Measurements from ENCODE around the gene FLCN. TPM values are rescaled to one million over a fixed set of nuclear protein-coding genes. Genes with fewer than 3 reads are reported as not detected.

Gene FLCN
- total RNA-seq, 5 donors from 2014 or later (not counting 1 experiment from before 2014, with no cell fraction given): 37.2 to 84.9 (median 70.8) TPM

DNA sequence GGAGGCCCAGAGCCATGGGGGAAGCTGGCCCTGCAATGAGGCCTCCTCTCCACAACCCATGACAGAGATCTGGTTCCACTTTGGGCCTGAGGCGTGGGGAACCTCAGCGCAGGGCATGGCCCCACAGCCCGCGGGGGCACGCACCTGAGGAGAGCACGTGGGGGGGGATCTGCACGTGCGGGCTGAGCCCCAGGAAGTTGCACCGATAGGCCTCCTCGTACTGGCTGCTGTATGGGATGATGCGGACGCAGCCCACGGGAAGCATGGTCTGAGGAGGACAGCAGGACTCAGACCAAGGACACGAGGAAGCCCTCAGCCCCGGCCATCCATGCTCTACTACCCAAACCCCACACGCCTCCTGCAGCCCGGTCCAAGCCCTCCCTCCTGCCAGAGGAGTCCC, 20.7 kb downstream of the FLCN start:
- Histone ChIP-seq H3K27me3 (replicated peaks in 1 of 2; ENCODE audit: control insufficient read depth in 2 of 2, extremely low read depth in 1 of 2, insufficient read depth in 2 of 2, low read length in 1 of 2) (no peaks in the 10 kb centered on the region), H3K4me1 (ENCODE audit: control insufficient read depth in 1 of 2, extremely low read depth in 1 of 2, insufficient read depth in 2 of 2, low read length in 2 of 2) (no peaks in the 10 kb centered on the region), H3K9me3 (no peaks in the 10 kb centered on the region), H3K4me3 (ENCODE audit: control insufficient read depth in 1 of 2, extremely low read depth in 1 of 2, low read length in 1 of 2) (no peak overlapping the region), H3K27ac (ENCODE audit: low read length) (no peak overlapping the region), H3K36me3 (ENCODE audit: control insufficient read depth in 2 of 2, extremely low read depth in 1 of 2, insufficient read depth in 1 of 2, low read length in 1 of 2) (peaks cover 27 to 78% of the 10 kb centered on the region in 2 donors)
- H3K36me3 Mint-ChIP-seq: peaks cover 57% of the 10 kb centered on the region
- no peaks in the 10 kb centered on the region for H3K4me1 Mint-ChIP-seq
- H3K4me3 Mint-ChIP-seq: no peak overlapping the region
- no peak for DNase-seq
- ChIA-PET POLR2A (no interaction called here), CTCF (no interaction called here)
- no peak for ATAC-seq (replicated peaks in 1 of 4)
- no peaks in the 10 kb centered on the region for H3K27me3 Mint-ChIP-seq
- H3K9me3 Mint-ChIP-seq: no peaks in the 10 kb centered on the region
- 99% methylated on average over 10 of the region's 17 CpGs for WGBS (ENCODE audit: insufficient coverage)
- no peak overlapping the region for H3K27ac Mint-ChIP-seq

DNA sequence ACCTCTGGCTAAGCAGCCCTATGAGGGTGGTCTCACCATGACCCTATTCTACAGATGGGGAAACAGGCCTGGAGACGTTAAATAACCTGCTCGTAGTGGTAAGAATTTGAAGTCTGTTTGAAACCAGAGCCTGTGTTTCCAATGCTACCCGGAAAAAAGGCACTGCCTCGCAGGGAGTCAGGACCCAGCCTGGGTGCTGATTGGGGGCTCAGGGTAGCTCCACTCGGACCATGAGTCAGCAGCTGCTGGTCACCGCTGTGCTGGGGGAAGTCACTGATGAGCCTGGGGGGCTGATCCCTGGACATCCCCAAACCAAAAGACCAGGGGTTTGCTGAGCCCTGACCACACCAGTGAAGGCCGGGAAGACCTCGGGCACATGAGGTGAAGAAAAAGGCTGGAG, 21.4 kb downstream of the FLCN start:
- POLR2A ChIA-PET: no interaction called here
- no peak overlapping the region for H3K4me3 ChIP-seq (ENCODE audit: control insufficient read depth in 1 of 2, extremely low read depth in 1 of 2, low read length in 1 of 2)
- no peak overlapping the region for H3K27ac ChIP-seq (ENCODE audit: low read length)
- no peak for DNase-seq
- Mint-ChIP-seq H3K27me3 (no peaks in the 10 kb centered on the region), H3K9me3 (no peaks in the 10 kb centered on the region), H3K36me3 (peaks cover 53% of the 10 kb centered on the region), H3K27ac (peak overlapping the region; percentile 27 to 52), H3K4me3 (no peak overlapping the region), H3K4me1 (no peaks in the 10 kb centered on the region)
- no peaks in the 10 kb centered on the region for H3K27me3 ChIP-seq (replicated peaks in 1 of 2; ENCODE audit: control insufficient read depth in 2 of 2, extremely low read depth in 1 of 2, insufficient read depth in 2 of 2, low read length in 1 of 2)
- H3K4me1 ChIP-seq (ENCODE audit: control insufficient read depth in 1 of 2, extremely low read depth in 1 of 2, insufficient read depth in 2 of 2, low read length in 2 of 2): no peaks in the 10 kb centered on the region
- CTCF ChIA-PET: no interaction called here
- ATAC-seq (replicated peaks in 1 of 4): no peak
- 96% methylated on average over 6 of the region's 8 CpGs for WGBS (ENCODE audit: insufficient coverage)
- peaks cover 23 to 71% of the 10 kb centered on the region in 2 donors for H3K36me3 ChIP-seq (ENCODE audit: control insufficient read depth in 2 of 2, extremely low read depth in 1 of 2, insufficient read depth in 1 of 2, low read length in 1 of 2)
- H3K9me3 ChIP-seq: no peaks in the 10 kb centered on the region

DNA sequence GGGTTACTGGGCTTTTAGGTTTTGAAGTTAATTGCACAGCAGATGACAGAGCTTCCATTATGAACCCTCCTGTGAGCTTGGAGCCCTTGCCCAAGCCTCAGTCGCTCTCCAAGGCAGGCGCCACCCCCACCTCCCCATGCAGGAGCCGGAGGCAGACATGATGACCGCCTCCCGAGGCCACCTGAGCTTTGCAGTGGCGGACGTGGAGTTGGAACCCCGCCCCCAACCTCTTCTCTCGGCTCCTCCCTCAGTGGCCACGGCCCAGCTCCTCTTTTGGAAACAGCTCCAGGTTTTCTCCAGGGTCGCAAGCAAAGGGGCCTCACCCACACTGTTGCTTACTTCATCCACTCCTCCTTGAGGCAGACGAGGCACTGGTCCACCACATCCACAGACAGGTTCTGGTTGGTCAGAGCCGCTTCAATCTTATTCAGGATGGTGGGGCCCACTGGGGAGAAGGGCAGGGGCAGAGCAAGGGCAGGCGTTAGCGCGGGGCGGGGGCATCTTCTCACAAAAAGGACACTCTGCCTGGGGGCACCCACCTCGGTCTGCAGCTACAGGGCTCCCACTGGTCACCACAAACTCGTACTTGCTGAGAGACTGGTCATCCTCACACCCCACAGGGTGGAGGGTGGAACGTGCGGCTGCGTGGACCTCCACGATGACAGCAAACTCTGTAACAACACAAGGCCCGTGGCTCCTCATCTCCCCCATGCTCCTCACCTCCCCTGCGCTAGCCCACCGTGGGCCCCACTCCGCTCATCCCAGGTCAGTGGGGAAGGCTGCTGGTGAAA, 22.1 kb downstream of the FLCN start:
- H3K27ac ChIP-seq (ENCODE audit: low read length): no peak overlapping the region
- 95% methylated on average over 13 of the region's 27 CpGs for WGBS (ENCODE audit: insufficient coverage)
- DNase-seq: no peak
- H3K27me3 ChIP-seq (replicated peaks in 1 of 2; ENCODE audit: control insufficient read depth in 2 of 2, extremely low read depth in 1 of 2, insufficient read depth in 2 of 2, low read length in 1 of 2): no peaks in the 10 kb centered on the region
- no peak overlapping the region for H3K27ac Mint-ChIP-seq
- peaks cover 17 to 65% of the 10 kb centered on the region in 2 donors for H3K36me3 ChIP-seq (ENCODE audit: control insufficient read depth in 2 of 2, extremely low read depth in 1 of 2, insufficient read depth in 1 of 2, low read length in 1 of 2)
- POLR2A ChIA-PET: no interaction called here
- H3K9me3 Mint-ChIP-seq: no peaks in the 10 kb centered on the region
- no peaks in the 10 kb centered on the region for H3K9me3 ChIP-seq
- H3K27me3 Mint-ChIP-seq: no peaks in the 10 kb centered on the region
- no peak overlapping the region for H3K4me3 Mint-ChIP-seq
- ATAC-seq (replicated peaks in 1 of 4): no peak
- H3K4me1 Mint-ChIP-seq: no peaks in the 10 kb centered on the region
- no peaks in the 10 kb centered on the region for H3K4me1 ChIP-seq (ENCODE audit: control insufficient read depth in 1 of 2, extremely low read depth in 1 of 2, insufficient read depth in 2 of 2, low read length in 2 of 2)
- no peak overlapping the region for H3K4me3 ChIP-seq (ENCODE audit: control insufficient read depth in 1 of 2, extremely low read depth in 1 of 2, low read length in 1 of 2)
- CTCF ChIA-PET: no interaction called here
- H3K36me3 Mint-ChIP-seq: peaks cover 47% of the 10 kb centered on the region

DNA sequence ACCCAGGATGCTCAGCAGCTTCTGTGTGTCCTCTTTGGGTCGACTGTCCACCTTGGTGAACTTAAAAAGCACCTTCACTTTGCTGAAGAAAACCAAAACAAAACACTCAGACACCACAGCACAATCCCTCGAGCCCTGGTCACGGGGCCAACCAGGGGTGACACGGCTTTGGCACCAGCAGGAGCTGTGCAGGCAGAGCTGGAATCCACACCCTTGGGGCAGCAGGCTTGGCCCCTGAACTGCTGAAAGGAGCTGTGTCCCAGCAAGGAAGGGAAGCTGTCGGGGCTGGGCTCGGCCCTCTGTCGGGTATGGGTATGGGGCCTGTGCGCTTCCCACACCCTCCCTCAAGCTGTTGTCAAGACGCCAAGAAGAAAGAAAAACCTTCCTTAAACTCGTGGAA, 23.2 kb downstream of the FLCN start:
- no peak overlapping the region for H3K27ac Mint-ChIP-seq
- no peaks in the 10 kb centered on the region for H3K9me3 Mint-ChIP-seq
- H3K36me3 Mint-ChIP-seq: peaks cover 42% of the 10 kb centered on the region
- ChIA-PET CTCF (interaction anchor here (0.5 to 0.6 kb wide), 2 partner anchors 32 to 816 kb away, joined by 7 read pairs; no protein-coding TSS in a partner anchor), POLR2A (interaction anchor here in 1 of 2 donors (0.6 kb wide), 1 partner anchor 35 kb away, joined by 4 read pairs; no protein-coding TSS in a partner anchor)
- no peak overlapping the region for H3K4me3 Mint-ChIP-seq
- H3K27me3 Mint-ChIP-seq: no peaks in the 10 kb centered on the region
- Histone ChIP-seq H3K4me3 (ENCODE audit: control insufficient read depth in 1 of 2, extremely low read depth in 1 of 2, low read length in 1 of 2) (no peak overlapping the region), H3K27ac (ENCODE audit: low read length) (no peak overlapping the region), H3K27me3 (replicated peaks in 1 of 2; ENCODE audit: control insufficient read depth in 2 of 2, extremely low read depth in 1 of 2, insufficient read depth in 2 of 2, low read length in 1 of 2) (no peaks in the 10 kb centered on the region), H3K9me3 (no peaks in the 10 kb centered on the region), H3K4me1 (ENCODE audit: control insufficient read depth in 1 of 2, extremely low read depth in 1 of 2, insufficient read depth in 2 of 2, low read length in 2 of 2) (no peaks in the 10 kb centered on the region), H3K36me3 (ENCODE audit: control insufficient read depth in 2 of 2, extremely low read depth in 1 of 2, insufficient read depth in 1 of 2, low read length in 1 of 2) (peaks cover 17 to 56% of the 10 kb centered on the region in 2 donors)
- ATAC-seq (replicated peaks in 1 of 4): no peak
- no peak for DNase-seq
- 90% methylated on average over 3 of the region's 10 CpGs for WGBS (ENCODE audit: insufficient coverage)
- H3K4me1 Mint-ChIP-seq: no peaks in the 10 kb centered on the region

DNA sequence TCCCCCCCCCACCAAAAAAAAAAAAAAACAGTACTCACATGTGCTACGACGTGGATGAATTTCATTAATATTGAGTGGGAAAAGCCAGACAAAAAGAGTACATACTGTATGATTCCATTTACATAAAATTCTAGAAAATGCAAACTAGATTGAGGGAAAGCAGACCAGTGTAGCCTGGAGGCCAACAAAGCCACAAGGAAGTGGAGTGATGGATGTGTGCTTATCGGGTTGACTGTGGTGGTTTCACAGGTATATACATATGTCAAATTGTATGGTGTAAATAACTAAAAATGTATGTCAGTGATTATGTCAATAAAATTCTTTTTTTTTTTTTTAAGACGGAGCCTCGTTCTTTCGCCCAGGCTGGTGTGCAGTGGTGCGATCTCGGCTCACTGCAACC, 29.0 kb downstream of the FLCN start:
- Histone ChIP-seq H3K9me3 (no peaks in the 10 kb centered on the region), H3K4me3 (ENCODE audit: control insufficient read depth in 1 of 2, extremely low read depth in 1 of 2, low read length in 1 of 2) (no peak overlapping the region), H3K27me3 (replicated peaks in 1 of 2; ENCODE audit: control insufficient read depth in 2 of 2, extremely low read depth in 1 of 2, insufficient read depth in 2 of 2, low read length in 1 of 2) (no peaks in the 10 kb centered on the region), H3K27ac (ENCODE audit: low read length) (no peak overlapping the region), H3K4me1 (ENCODE audit: control insufficient read depth in 1 of 2, extremely low read depth in 1 of 2, insufficient read depth in 2 of 2, low read length in 2 of 2) (peaks cover 2 to 33% of the 10 kb centered on the region in 2 experiments), H3K36me3 (ENCODE audit: control insufficient read depth in 2 of 2, extremely low read depth in 1 of 2, insufficient read depth in 1 of 2, low read length in 1 of 2) (peaks cover 0 to 4% of the 10 kb centered on the region in 2 donors)
- Mint-ChIP-seq H3K27me3 (no peaks in the 10 kb centered on the region), H3K36me3 (peaks cover 9% of the 10 kb centered on the region), H3K4me1 (peaks cover 24 to 29% (median 27%) of the 10 kb centered on the region in 3 donors), H3K27ac (peak overlapping the region; percentile 4 to 66), H3K9me3 (no peaks in the 10 kb centered on the region), H3K4me3 (no peak overlapping the region)
- ChIA-PET POLR2A (no interaction called here), CTCF (interaction anchor here in 1 of 2 donors (0.7 to 1.3 kb wide), 2 partner anchors 66 to 165 kb away, joined by 3 to 4 read pairs; no protein-coding TSS in a partner anchor)
- WGBS (ENCODE audit: insufficient coverage): 50% methylated on average over 1 of the region's 8 CpGs
- DNase-seq (peak in 1 of 35 experiments; percentile 50), ATAC-seq (replicated peaks in 1 of 4) (no peak)

DNA sequence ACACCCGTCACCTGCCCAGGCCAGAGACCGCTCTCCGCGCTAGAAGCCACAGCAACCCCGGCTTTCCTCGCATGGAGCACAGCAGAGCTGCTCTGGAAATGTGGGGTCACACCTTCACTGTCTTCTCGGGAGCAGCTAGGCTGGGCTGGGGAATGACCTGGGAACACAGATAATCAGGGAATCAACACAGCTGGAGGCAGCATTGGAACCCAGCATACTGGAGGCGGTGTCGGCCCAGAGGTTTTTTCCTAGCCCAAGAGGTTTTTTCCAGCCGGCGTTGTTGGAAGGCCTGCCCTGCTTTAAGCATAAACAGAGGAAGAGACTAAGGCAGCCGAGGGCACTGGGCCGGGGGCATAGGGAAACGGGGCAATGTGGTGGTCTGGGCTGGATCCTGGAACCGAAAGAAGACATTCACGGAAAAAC, 30.0 kb downstream of the FLCN start:
- H3K36me3 Mint-ChIP-seq: peaks cover 12% of the 10 kb centered on the region
- H3K9me3 Mint-ChIP-seq: no peaks in the 10 kb centered on the region
- peaks cover 0 to 12% of the 10 kb centered on the region in 2 donors for H3K36me3 ChIP-seq (ENCODE audit: control insufficient read depth in 2 of 2, extremely low read depth in 1 of 2, insufficient read depth in 1 of 2, low read length in 1 of 2)
- peak overlapping the region; percentile 66 to 77 for H3K27ac Mint-ChIP-seq
- H3K4me1 Mint-ChIP-seq: peaks cover 27 to 36% (median 28%) of the 10 kb centered on the region in 3 donors
- H3K9me3 ChIP-seq: no peaks in the 10 kb centered on the region
- H3K27ac ChIP-seq (ENCODE audit: low read length): peak overlapping the region; percentile 40
- CTCF ChIA-PET: interaction anchor here in 1 of 2 donors (1.3 kb wide), 1 partner anchor 65 kb away, joined by 4 read pairs; no protein-coding TSS in a partner anchor
- 81% methylated on average over 11 of the region's 16 CpGs for WGBS (ENCODE audit: insufficient coverage)
- H3K27me3 Mint-ChIP-seq: no peaks in the 10 kb centered on the region
- DNase-seq (no peak), ATAC-seq (replicated peaks in 1 of 4) (no peak)
- no peaks in the 10 kb centered on the region for H3K27me3 ChIP-seq (replicated peaks in 1 of 2; ENCODE audit: control insufficient read depth in 2 of 2, extremely low read depth in 1 of 2, insufficient read depth in 2 of 2, low read length in 1 of 2)
- H3K4me1 ChIP-seq (ENCODE audit: control insufficient read depth in 1 of 2, extremely low read depth in 1 of 2, insufficient read depth in 2 of 2, low read length in 2 of 2): peaks cover 2 to 34% of the 10 kb centered on the region in 2 experiments
- peak overlapping the region; percentile 34 to 83 (median 66) for H3K4me3 Mint-ChIP-seq
- no peak overlapping the region for H3K4me3 ChIP-seq (ENCODE audit: control insufficient read depth in 1 of 2, extremely low read depth in 1 of 2, low read length in 1 of 2)
- POLR2A ChIA-PET: interaction anchor here (0.6 to 0.7 kb wide), 2 partner anchors 13 to 82 kb away, joined by 7 to 16 read pairs; no protein-coding TSS in a partner anchor

Data from T-cell (primary cell).